Measurements from ENCODE around the gene OGFOD2. TPM values are rescaled to one million over a fixed set of nuclear protein-coding genes. Genes with fewer than 3 reads are reported as not detected.

Gene OGFOD2
- total RNA-seq, 3 donors from 2014 or later (not counting 1 experiment from before 2014, with no cell fraction given), result 16.6 to 23.7 (median 20.7) TPM

- Histone ChIP-seq H3K27ac (ENCODE audit: low read length) (peak overlapping the region; percentile 98), H3K4me1 (ENCODE audit: control insufficient read depth, insufficient read depth, low read length) (peaks cover 43% of the 10 kb centered on the region), H3K27me3 (ENCODE audit: control insufficient read depth, insufficient read depth, low read length) (no peaks in the 10 kb centered on the region), H3K4me3 (ENCODE audit: low read length) (peak overlapping the region; percentile 93), H3K9me3 (ENCODE audit: control insufficient read depth, insufficient read depth, low read length) (no peaks in the 10 kb centered on the region), H3K36me3 (ENCODE audit: control insufficient read depth, insufficient read depth, low read length) (peaks cover 2% of the 10 kb centered on the region)
- Mint-ChIP-seq H3K4me1 (peaks cover 4 to 31% of the 10 kb centered on the region in 2 donors), H3K27me3 (ENCODE audit: low read depth in 2 of 2) (no peaks in the 10 kb centered on the region), H3K36me3 (no peaks in the 10 kb centered on the region), H3K27ac (peak overlapping the region; percentile 97), H3K9me3 (no peaks in the 10 kb centered on the region), H3K4me3 (peak overlapping the region; percentile 95)
- ATAC-seq, result no peak
- TF ChIP-seq CTCF (IDR thresholded peaks at IDR 0.05), result no peak
- DNase-seq, result no peak
- intact Hi-C loops (cut with micrococcal nuclease), result loop anchor here (2.0 to 5.0 kb wide), 2 partner anchors 101 to 257 kb away; partner anchors contain the start of genes MPHOSPH9 and MTRFR
- WGBS (ENCODE audit: insufficient coverage), result 16% methylated on average over 8 of the region's 8 CpGs
Measured at GRCh38 chr12:122975790-122976647, 975 bp downstream of the OGFOD2 start.

- Mint-ChIP-seq H3K27ac (peak overlapping the region in 1 of 2 donors; percentile 97), H3K36me3 (no peaks in the 10 kb centered on the region), H3K27me3 (ENCODE audit: low read depth in 2 of 2) (no peaks in the 10 kb centered on the region), H3K4me3 (peak overlapping the region; percentile 95), H3K4me1 (peaks cover 8 to 36% of the 10 kb centered on the region in 2 donors), H3K9me3 (no peaks in the 10 kb centered on the region)
- Histone ChIP-seq H3K27me3 (ENCODE audit: control insufficient read depth, insufficient read depth, low read length) (no peaks in the 10 kb centered on the region), H3K4me3 (ENCODE audit: low read length) (no peak overlapping the region), H3K9me3 (ENCODE audit: control insufficient read depth, insufficient read depth, low read length) (no peaks in the 10 kb centered on the region), H3K27ac (ENCODE audit: low read length) (no peak overlapping the region), H3K36me3 (ENCODE audit: control insufficient read depth, insufficient read depth, low read length) (peaks cover 2% of the 10 kb centered on the region), H3K4me1 (ENCODE audit: control insufficient read depth, insufficient read depth, low read length) (peaks cover 49% of the 10 kb centered on the region)
- WGBS (ENCODE audit: insufficient coverage), result 95% methylated on average over 15 of the region's 15 CpGs
- no peak for TF ChIP-seq CTCF (IDR thresholded peaks at IDR 0.05)
- ATAC-seq, result no peak
- no peak for DNase-seq
- intact Hi-C loops (cut with micrococcal nuclease), result loop anchor here (5.0 kb wide), 1 partner anchor 101 kb away; no protein-coding TSS in a partner anchor
Measured at GRCh38 chr12:122976648-122976975, 1.6 kb downstream of the OGFOD2 start.

GRCh38 chr12:122977153-122977552 lies 2.1 kb downstream of the OGFOD2 start:
- no peak overlapping the region for H3K27ac ChIP-seq (ENCODE audit: low read length)
- WGBS (ENCODE audit: insufficient coverage), result over 99% methylated on average over 6 of the region's 6 CpGs
- no peaks in the 10 kb centered on the region for H3K9me3 ChIP-seq (ENCODE audit: control insufficient read depth, insufficient read depth, low read length)
- no peak for DNase-seq
- H3K27me3 ChIP-seq (ENCODE audit: control insufficient read depth, insufficient read depth, low read length), result no peaks in the 10 kb centered on the region
- H3K4me3 ChIP-seq (ENCODE audit: low read length), result no peak overlapping the region
- Mint-ChIP-seq H3K9me3 (no peaks in the 10 kb centered on the region), H3K36me3 (no peaks in the 10 kb centered on the region), H3K27ac (no peak overlapping the region), H3K4me3 (peak overlapping the region; percentile 31), H3K27me3 (ENCODE audit: low read depth in 2 of 2) (no peaks in the 10 kb centered on the region), H3K4me1 (peaks cover 11 to 38% of the 10 kb centered on the region in 2 donors)
- H3K36me3 ChIP-seq (ENCODE audit: control insufficient read depth, insufficient read depth, low read length), result peaks cover 2% of the 10 kb centered on the region
- intact Hi-C loops (cut with micrococcal nuclease), result loop anchor here (5.0 kb wide), 1 partner anchor 100 kb away; no protein-coding TSS in a partner anchor
- no peak for ATAC-seq
- H3K4me1 ChIP-seq (ENCODE audit: control insufficient read depth, insufficient read depth, low read length), result peaks cover 55% of the 10 kb centered on the region
- TF ChIP-seq CTCF (IDR thresholded peaks at IDR 0.05), result no peak

Measured in natural killer cell (primary cell).